GM10266 (cell line): ENCODE results near the gene CSTF3.
"Not testable (repeated sequence)": the region's sequence is repeated elsewhere in the genome, so short reads cannot be mapped to it uniquely, and the experiment has no call there.

Experiments used
- DNase-seq: peaks from one replicate; pipeline ENCODE4 v3.0.0; 2012; ENCODE audit errors: extremely low spot score
- CTCF ChIP-seq: IDR thresholded peaks from 2 replicates; pipeline ENCODE4 v1.5.1; 2012; ENCODE audit warnings: mild to moderate bottlenecking, low read depth; ENCODE audit not compliant: control insufficient read depth, insufficient read depth; ENCODE audit errors: missing control alignments

The CSTF3 gene

DNA sequence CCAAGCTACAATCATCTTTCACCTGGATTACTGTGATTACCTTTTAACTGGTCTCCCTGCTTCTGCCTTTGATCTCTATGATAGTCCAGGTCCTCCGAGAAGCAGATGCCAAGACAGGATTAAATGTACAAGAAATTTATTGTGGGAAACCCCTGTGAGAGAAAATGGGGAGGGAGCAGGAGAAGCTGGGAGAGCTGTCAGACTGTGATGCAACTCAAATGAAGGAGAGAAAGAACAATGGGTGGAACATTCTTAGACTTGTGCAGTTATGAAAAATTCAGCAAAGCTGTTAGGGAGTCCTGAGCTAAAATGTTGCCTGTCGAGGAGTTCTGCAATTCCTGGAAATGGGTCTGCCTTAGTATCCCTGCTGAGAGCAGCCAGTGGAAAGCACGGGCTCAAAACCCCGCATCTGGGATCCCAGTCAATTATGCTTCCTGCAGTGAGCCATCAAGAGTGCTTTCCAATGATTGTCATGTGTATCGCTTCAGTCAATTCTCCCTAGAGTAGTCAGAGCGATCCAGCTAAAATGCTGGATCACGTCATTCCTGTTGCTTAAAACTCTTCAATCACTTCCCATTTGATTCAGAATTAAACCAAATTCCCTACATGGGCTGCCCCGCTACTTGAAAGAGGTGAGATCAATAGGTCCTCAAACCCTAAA is 16.5 kb upstream of the CSTF3 start:
- no peak for TF ChIP-seq CTCF
- DNase-seq: no peak

DNA sequence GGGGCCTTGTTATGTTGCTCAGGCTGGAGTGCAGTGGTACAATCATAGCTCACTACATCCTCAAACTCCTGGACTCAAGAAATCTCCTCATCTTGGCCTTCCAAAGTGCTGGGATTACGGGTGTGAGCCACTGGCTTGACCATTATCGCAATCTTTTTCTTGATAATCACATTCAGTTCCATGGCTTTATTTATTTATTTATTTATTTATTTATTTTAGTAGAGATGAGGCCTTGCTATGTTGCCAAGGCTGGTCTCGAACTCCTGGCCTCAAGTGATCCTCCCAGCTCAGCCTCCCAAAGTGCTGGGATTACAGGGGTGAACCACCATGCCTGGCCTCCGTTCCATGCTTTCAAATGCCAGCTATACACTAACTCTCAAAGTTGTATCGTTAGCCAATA is 15.5 kb upstream of the CSTF3 start:
- DNase-seq: not testable (repeated sequence)

- DNase-seq: no peak
- no peak for TF ChIP-seq CTCF
Measured at GRCh38 chr11:33172996-33173395, 11.7 kb upstream of the CSTF3 start.

DNA sequence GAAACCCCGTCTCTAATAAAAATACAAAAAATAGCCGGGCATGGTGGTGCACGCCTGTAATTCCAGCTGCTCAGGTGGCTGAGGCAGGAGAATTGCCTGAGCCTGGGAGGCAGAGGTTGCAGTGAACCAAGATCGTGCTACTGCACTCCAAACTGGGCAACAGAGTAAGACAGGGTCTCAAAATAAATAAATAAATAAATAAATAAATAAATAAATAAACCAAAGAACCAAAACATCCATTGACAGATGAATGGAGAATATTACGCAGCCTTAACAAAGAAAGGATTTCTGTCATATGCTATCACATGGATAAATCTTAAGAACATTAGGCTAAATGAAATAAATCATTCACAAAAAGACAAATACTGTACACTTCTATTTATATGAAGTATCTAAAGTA is 11.1 kb upstream of the CSTF3 start:
- no peak for TF ChIP-seq CTCF
- no peak for DNase-seq

DNA sequence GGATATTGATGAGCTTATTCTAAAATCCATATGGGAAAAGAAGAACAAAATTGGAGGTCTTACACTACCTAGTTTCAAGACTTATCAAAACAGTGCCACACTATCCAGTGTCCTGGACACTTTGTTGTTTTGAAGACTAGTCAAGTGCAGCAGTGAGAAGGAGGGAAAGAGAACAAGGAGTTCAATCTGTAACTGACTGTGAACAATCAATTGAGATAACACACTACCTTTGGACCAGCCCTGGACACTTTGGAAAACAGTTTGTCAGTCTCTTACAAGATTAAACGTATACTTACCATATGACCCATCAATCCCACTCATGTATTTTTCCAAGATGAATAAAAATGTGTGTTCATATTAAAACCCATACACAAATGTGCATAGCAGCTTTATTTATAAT is 10.0 kb upstream of the CSTF3 start:
- no peak for TF ChIP-seq CTCF
- no peak for DNase-seq

GRCh38 chr11:33168709-33169200 is 7.5 kb upstream of the CSTF3 start:
- no peak for TF ChIP-seq CTCF
- no peak for DNase-seq

DNA sequence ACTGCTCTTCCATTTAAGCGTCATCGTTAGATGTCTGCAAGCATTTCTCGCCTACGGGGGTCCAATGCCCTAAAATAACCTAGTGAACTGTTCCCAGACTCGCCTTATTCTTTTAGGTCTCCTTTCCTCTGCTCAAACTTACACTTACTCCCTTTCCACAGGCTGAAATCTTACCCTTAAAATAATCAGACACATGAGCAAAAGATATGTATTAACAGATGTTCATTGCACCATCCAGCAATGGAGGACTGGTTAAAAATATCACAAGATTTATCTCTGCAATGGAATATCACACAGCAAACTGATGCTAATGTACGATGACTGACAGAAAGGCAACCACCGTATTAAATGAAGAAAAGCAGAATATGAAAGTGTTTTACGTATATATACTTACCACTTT is 1.6 kb upstream of the CSTF3 start:
- TF ChIP-seq CTCF: no peak
- no peak for DNase-seq

GRCh38 chr11:33160587-33160986 is 693 bp downstream of the CSTF3 start:
- TF ChIP-seq CTCF: no peak
- DNase-seq: no peak
